Activated CD4-positive, alpha-beta T cell treated with anti-CD3 and anti-CD28 coated beads for 4 hours (primary cell): Measurements from ENCODE around the gene C1orf167.
"Not testable (repeated sequence)": the region's sequence is repeated elsewhere in the genome, so short reads cannot be mapped to it uniquely, and the experiment has no call there.

ENCODE experiments used
- DNase-seq, 2 donors: peaks; one replicate each; pipeline ENCODE4 v3.0.0-alpha.2; 2020

C1orf167 gene

GRCh38 chr1:11803924-11804665, 42.1 kb downstream of the C1orf167 start:
- DNase-seq: not testable (repeated sequence)

GRCh38 chr1:11804666-11805421, 42.9 kb downstream of the C1orf167 start:
- peak; percentile 44 to 54 for DNase-seq

DNA sequence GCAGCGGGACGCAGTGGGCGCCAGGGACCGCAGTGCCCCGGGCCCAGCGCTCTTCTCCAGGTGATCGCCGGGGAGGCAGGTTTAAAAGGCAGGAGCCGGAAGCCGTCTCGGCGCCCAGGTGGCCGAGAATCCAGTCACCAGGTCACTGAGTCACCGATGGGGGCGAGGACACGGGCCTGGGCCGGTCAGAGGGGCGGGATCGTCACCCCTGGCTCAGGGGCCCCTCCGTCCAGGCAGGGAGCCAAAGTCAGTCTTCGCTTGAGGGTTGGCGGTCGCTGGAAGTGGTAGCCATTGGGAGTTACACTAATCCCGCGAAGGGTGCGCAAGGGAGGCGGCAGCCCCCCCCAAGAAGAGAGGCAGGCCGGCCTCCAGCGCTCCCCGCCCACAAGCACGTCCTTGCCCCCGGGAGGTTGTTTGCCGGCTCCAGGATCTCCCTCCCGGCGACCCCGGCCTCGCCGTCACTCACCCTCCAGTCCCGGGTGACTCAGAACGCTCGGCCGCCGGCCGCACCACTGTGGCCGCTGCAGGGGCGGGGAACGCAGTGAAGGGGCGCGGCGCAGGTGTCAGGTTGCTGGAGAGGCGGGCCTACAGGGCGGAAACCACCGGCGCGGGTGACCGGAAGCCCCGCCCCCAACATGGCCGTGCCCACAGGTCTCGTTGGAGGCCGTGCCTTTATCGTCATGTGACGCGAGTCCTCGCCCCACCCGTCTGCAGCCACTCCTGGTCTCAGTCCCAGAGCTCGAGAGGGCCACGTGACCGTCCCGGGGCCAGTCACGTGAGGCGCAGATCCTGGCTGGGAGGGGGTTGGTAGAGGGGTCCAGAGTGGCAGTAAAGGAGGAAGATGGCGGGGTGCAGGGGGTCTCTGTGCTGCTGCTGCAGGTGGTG, 43.7 kb downstream of the C1orf167 start, which contains the start of the genes CLCN6 and MTHFR:
Gene CLCN6, plus strand, starts transcription at position 770 of the 885 bp plus-strand sequence. Its CDS starts 72 bp downstream, at position 842.
Gene MTHFR, minus strand, starts transcription at position 543 of the 885 bp plus-strand sequence. CDS start 2,848 bp downstream, outside the sequence.
- peak; percentile 96 to 97 for DNase-seq

DNA sequence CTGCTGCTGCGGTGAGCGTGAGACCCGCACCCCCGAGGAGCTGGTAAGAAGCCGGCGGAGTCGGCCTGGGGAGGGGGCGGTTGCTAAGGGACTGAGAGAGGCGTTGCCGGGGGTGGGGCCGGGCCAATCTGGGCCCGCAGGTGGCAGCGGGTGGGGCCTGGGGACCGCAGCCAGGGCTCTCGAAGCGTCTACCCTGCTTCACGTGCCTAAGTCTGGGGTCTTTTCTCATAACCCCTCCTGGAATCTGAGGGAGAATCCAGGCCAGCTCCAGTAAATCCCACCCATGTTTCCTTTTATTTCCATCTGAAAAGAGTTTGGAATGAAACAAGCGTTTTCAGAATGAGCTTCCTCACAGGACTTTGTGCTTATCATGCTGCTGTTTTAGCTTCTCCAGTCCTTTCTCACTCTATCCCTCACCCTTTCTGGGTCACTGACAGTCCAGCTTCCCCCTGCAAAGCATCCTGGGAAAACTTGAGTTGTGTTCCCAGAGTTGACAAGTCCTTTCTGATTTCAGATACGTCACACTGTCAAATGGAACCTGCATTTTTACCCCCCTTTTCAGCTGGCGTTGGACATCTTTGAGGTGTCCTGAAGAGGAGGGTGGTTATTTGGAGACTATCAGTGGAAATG, 44.4 kb downstream of the C1orf167 start:
- DNase-seq: no peak

DNA sequence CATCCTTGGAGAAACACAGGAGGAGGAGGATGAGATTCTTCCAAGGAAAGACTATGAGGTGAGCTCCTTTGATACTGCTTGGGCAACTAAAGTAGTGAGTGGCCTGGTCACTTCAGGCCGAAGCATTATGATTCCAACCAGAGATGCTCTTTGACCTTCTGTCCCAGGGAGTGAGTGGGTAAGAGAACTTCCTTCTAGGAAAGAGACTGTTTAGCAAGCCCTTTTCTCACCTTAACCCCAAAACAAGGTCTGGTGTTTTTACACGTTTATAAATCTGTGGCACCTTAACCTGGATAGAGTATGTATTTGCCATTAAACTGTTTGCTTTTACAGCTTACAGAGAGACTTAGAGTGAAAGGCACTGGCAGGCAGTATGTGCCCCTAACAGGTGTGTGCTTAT, 45.1 kb downstream of the C1orf167 start:
- no peak for DNase-seq

GRCh38 chr1:11813021-11813420, 51.0 kb downstream of the C1orf167 start:
- no peak for DNase-seq

DNA sequence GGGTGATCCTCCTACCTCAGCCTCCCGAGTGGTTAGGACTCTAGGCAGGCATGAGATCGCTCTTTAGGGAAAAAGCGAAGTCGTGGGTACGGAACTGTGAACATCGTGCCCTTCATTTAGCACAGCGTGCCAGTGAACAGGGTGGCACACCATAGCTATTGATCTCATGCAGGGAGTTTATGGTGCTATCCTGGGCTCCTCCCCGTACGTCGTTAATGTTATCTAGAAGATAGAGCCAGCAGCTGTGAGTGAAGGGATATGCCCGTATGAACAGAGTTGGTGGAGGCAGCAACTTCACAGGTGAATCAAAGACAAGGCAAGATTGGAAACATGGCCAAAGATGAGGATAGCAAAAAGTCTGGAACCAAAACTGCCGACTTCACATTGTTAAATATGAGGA, 55.2 kb downstream of the C1orf167 start:
- DNase-seq: no peak

GRCh38 chr1:11822091-11822490, 60.1 kb downstream of the C1orf167 start:
- DNase-seq: no peak

DNA sequence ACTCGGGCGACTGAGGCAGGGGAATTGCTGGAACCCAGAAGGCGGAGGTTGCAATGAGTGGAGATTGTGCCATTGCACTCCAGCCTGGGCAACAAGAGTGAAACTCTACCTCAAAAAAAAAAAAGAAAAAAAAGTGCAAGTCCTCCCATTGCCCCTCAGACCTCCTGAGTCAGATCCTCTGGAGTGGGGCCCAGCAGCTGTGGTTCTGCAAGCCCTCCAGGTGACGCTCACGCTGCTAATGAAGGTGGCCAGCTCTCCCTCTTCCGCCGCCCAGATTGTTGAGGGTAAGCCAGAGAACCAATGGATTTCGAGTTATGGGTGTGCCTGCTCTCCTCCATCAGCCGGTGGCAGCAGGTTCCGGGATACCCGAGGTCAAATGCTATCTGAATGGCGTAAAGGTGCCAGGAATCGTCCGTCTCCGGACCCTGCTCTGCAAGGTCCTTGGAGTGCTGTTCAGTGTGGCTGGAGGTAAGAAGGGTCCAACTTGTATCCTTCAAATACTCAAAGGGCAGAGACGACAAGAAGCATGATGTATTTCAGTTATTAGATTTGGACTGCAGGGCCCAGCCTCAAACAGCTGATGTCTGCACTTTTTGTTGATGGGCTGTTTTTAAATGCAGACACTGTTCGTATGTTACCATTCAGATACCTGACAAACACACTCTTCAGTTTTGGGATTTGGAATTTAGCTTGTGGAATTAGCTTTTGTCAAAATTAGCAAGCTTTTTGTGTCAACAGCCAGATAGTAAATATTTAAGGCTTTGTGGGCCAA, 61.6 kb downstream of the C1orf167 start:
- no peak for DNase-seq

DNA sequence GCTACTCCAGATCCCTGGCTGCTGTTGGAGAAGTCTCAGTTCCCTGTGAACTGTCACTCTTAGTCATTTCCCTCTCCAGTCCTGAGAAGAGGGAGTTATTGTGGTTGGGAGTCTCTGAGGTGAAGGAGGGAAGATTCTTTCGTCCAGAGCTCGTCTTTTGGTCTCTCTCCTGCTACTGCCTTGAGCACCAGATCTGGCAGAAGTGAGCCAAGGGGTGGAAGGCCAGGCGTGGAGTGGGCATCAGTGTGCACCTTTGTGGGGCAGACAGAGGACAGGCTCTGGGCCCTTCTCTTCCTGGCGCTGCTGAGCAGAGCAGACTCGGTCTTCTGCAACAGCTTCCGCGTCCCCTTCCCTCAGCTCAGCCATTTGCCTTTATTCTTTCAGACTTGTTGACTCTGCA, 63.1 kb downstream of the C1orf167 start:
- no peak for DNase-seq

DNA sequence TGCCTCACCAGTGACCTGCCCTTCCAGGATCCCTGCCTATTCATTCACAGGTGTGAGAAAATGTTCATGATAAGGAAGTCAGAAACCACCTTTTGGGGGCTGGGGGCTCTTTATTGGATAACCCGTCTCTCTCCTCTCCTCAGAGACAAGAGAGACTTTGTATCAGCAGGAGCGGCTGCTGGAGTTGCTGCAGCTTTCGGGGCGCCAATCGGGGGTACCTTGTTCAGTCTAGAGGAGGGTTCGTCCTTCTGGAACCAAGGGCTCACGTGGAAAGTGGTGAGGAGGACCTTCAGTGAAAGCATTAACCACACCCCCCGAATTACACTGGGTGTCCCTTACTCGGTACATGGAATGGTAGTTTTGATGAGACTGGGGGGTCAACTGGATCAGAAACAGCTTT, 65.0 kb downstream of the C1orf167 start:
- DNase-seq: no peak

DNA sequence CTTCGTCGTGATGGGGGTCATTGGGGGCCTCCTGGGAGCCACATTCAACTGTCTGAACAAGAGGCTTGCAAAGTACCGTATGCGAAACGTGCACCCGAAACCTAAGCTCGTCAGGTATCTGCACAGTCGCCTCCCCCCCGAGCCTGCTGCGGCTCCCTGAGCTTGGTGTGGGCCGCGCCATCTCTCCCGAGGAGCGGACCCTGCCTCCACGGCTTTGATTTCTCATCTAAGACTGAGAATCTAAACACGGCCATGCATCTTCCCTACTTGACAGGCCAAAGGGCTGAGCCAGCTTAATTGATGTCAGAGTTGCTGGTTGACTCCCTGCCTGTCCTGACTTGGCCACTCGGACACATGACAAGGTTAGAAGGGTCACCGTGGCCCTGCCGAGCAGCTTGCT, 66.5 kb downstream of the C1orf167 start:
- DNase-seq: no peak

- DNase-seq: no peak
Observed at GRCh38 chr1:11831945-11832725, 70.1 kb downstream of the C1orf167 start.

- DNase-seq: no peak
Observed at GRCh38 chr1:11833497-11833896, 71.5 kb downstream of the C1orf167 start.

DNA sequence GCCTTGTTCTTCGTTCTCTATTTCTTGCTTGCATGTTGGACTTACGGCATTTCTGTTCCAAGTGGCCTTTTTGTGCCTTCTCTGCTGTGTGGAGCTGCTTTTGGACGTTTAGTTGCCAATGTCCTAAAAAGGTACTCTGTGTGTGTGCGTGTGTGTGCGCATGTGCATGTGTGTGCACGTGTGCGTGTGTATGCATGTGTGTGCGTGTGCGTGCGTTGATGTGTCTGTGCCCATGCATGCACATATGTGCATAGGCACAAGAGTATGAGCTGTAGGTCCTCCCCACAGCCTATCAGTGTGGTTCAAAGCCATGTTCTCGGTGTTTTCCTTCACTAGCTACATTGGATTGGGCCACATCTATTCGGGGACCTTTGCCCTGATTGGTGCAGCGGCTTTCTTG, 71.9 kb downstream of the C1orf167 start:
- no peak for DNase-seq

DNA sequence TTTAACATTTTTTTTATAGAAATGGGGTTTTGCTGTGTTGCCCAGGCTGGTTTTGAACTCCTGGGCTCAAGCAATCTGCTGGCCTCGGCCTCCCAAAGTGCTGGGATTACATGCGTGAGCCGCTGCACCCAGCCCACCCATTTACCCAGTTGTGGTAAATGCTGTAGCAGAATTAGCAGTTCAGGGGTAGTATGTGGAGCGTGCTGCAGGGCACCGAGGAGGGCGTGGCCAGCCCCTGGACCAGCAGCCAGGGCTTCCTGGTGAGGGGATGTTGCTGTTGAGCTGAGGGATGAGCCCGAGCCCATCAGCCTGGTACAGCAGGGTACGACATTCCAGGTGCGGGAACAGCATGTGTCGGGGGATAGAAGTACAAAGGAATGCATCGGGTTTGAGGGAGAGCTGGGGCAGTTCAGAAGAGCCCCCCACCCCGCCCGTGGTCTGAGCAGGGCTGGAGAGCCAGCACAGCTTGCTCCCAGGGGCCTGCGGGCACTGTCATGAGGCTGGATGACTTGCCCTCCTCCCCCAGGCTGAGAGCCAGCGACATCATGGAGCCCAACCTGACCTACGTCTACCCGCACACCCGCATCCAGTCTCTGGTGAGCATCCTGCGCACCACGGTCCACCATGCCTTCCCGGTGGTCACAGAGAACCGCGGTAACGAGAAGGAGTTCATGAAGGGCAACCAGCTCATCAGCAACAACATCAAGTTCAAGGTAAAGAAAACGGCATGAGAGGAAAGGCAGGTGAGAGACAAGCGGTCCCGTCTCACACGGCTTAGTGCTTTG, 73.6 kb downstream of the C1orf167 start:
- no peak for DNase-seq

DNA sequence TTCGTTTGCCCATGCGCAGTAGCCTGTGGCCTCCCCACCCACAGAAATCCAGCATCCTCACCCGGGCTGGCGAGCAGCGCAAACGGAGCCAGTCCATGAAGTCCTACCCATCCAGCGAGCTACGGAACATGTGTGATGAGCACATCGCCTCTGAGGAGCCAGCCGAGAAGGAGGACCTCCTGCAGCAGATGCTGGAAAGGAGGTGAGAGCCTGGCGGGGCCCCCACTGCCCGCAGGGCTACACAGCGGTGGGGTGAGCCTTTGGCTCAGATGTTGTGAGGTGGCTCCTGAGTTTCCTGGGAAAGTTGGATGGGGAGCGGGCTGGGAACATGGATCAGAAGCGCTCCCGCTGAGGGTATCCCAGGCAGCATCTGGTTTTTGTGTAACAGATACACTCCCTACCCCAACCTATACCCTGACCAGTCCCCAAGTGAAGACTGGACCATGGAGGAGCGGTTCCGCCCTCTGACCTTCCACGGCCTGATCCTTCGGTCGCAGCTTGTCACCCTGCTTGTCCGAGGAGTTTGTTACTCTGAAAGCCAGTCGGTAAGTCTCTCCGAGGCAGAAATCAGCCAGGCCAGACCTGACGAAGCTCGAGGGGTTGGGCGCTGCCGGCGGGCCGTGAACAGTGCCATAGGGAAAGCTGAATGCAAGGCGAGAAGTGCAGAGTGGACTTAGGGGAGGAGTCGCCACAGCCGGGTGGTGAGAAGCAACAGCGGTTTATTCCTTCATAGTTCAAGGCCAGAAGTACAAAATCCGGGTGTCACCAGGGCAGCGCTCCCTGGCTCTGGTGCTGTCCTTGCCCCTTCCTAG, 75.2 kb downstream of the C1orf167 start:
- no peak for DNase-seq

- DNase-seq: no peak
Observed at GRCh38 chr1:11837767-11838348, 75.9 kb downstream of the C1orf167 start.
